K562 (cell line): ENCODE measurements around the gene PACRG.

Source experiments
- DNMT1 ChIP-seq: fragments of 450-650 bp; IDR thresholded peaks from 2 replicates; pipeline ENCODE4 v1.6.1; 2016; ENCODE audit warnings: antibody characterized with exemption, mild to moderate bottlenecking
- EGR1 ChIP-seq: fragments of 450-650 bp; conservative IDR thresholded peaks from 2 replicates; pipeline ENCODE4 v1.6.1; 2017; ENCODE audit warnings: mild to moderate bottlenecking
- JUND ChIP-seq, 2 experiments: IDR thresholded peaks; 2 replicates in 1 of 2; 3 replicates in 1 of 2; pipeline ENCODE4 v1.6.1; 2011; ENCODE audit warnings: borderline replicate concordance in 2 of 2, low read depth in 2 of 2, low read length in 2 of 2, improper control_type of control experiment in 1 of 2, missing biosample characterization in 1 of 2, missing genetic modification characterization in 1 of 2, missing genetic modification reagents in 1 of 2
- POLR2A ChIP-seq: fragments of 450-650 bp; conservative IDR thresholded peaks from 2 replicates; pipeline ENCODE4 v1.6.1; 2016
- SMAD4 ChIP-seq: fragments of 250-450 bp; sonication (Bioruptor Pico); conservative IDR thresholded peaks from 2 replicates; pipeline ENCODE4 v1.8.0; 2021; ENCODE audit warnings: inconsistent platforms, mild to moderate bottlenecking, moderate library complexity
- THRA ChIP-seq: fragments of 450-650 bp; IDR thresholded peaks from 2 replicates; pipeline ENCODE4 v1.6.1; 2017; ENCODE audit warnings: mild to moderate bottlenecking, moderate library complexity
- XRCC4 ChIP-seq: IDR thresholded peaks from one replicate; pipeline ENCODE4 v1.6.1; 2011; ENCODE audit not compliant: insufficient read depth, insufficient read length; ENCODE audit errors: extremely low read depth
- ZNF124 ChIP-seq: sonication (generic); formaldehyde crosslinking; IDR thresholded peaks from 2 replicates; pipeline ENCODE4 v1.8.1; 2022; ENCODE audit warnings: missing genetic modification reagents
- TF ChIP-seq, protein P1 (sequence below), 3 experiments: IDR thresholded peaks in 2 of 3; conservative IDR thresholded peaks in 1 of 3; 2 replicates each; pipeline ENCODE4 v1.5.1; 2011 to 2012; ENCODE audit warnings: low read length in 3 of 3, mild to moderate bottlenecking in 3 of 3, control low read depth in 2 of 3, improper control_type of control experiment in 1 of 3, inconsistent platforms in 1 of 3, low read depth in 1 of 3, mixed read lengths in 1 of 3, moderate library complexity in 1 of 3; ENCODE audit not compliant: insufficient read depth in 2 of 3
- TF ChIP-seq, protein P2 (sequence below): sonication (generic); formaldehyde crosslinking; IDR thresholded peaks from 2 replicates; pipeline ENCODE4 v1.9.0; 2022; ENCODE audit warnings: mild to moderate bottlenecking, missing genetic modification reagents
- TF ChIP-seq, protein P3 (sequence below): sonication (generic); formaldehyde crosslinking; IDR thresholded peaks from 2 replicates; pipeline ENCODE4 v1.8.0; 2022; ENCODE audit warnings: mild to moderate bottlenecking, missing genetic modification reagents

GRCh38 chr6:162871966-162872365 lies 144.2 kb downstream of the PACRG start:
- TF ChIP-seq, protein P1, sequence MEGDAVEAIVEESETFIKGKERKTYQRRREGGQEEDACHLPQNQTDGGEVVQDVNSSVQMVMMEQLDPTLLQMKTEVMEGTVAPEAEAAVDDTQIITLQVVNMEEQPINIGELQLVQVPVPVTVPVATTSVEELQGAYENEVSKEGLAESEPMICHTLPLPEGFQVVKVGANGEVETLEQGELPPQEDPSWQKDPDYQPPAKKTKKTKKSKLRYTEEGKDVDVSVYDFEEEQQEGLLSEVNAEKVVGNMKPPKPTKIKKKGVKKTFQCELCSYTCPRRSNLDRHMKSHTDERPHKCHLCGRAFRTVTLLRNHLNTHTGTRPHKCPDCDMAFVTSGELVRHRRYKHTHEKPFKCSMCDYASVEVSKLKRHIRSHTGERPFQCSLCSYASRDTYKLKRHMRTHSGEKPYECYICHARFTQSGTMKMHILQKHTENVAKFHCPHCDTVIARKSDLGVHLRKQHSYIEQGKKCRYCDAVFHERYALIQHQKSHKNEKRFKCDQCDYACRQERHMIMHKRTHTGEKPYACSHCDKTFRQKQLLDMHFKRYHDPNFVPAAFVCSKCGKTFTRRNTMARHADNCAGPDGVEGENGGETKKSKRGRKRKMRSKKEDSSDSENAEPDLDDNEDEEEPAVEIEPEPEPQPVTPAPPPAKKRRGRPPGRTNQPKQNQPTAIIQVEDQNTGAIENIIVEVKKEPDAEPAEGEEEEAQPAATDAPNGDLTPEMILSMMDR (IDR thresholded peaks at IDR 0.05 in 2 of 3, conservative IDR thresholded peaks at IDR 0.05 in 1 of 3; ENCODE audit: insufficient read depth in 2 of 3, low read depth in 1 of 3, low read length in 3 of 3), result no peak
- TF ChIP-seq, protein P2, sequence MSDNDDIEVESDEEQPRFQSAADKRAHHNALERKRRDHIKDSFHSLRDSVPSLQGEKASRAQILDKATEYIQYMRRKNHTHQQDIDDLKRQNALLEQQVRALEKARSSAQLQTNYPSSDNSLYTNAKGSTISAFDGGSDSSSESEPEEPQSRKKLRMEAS (CRISPR knock-in tag), result no peak
- TF ChIP-seq JUND (IDR thresholded peaks at IDR 0.05; ENCODE audit: borderline replicate concordance, low read depth, low read length) (no peak), JUND (tag; IDR thresholded peaks at IDR 0.05; ENCODE audit: borderline replicate concordance, low read depth, low read length) (no peak), DNMT1 (no peak), EGR1 (no peak), SMAD4 (CRISPR knock-in tag) (no peak), XRCC4 (no peak), THRA (no peak), POLR2A (no peak), ZNF124 (CRISPR knock-in tag) (no peak)
- TF ChIP-seq, protein P3, sequence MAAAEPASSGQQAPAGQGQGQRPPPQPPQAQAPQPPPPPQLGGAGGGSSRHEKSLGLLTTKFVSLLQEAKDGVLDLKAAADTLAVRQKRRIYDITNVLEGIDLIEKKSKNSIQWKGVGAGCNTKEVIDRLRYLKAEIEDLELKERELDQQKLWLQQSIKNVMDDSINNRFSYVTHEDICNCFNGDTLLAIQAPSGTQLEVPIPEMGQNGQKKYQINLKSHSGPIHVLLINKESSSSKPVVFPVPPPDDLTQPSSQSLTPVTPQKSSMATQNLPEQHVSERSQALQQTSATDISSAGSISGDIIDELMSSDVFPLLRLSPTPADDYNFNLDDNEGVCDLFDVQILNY, result no peak
